T-helper 2 cell treated with Interferon-gamma antibody and Interleukin-4, amounts not matched to agents 5 μg/mL and 100 μg/mL, for 36 hours (primary cell): Measurements from ENCODE around the gene KPNA6.
"Not testable (repeated sequence)": the region's sequence is repeated elsewhere in the genome, so short reads cannot be mapped to it uniquely, and the experiment has no call there.

Source experiments
- DNase-seq: peaks from one replicate; pipeline ENCODE4 v3.0.0; 2021; ENCODE audit warnings: low spot score
- H3K27ac Mint-ChIP-seq: one replicate; pipeline ENCODE4 v1.8.0; 2021; ENCODE audit warnings: mild to moderate bottlenecking, mixed read lengths
- H3K27me3 Mint-ChIP-seq: one replicate; pipeline ENCODE4 v1.8.0; 2021; ENCODE audit warnings: low read depth, mixed read lengths
- H3K36me3 Mint-ChIP-seq: one replicate; pipeline ENCODE4 v1.8.0; 2021; ENCODE audit warnings: low read depth, mixed read lengths
- H3K4me1 Mint-ChIP-seq: one replicate; pipeline ENCODE4 v1.8.0; 2021; ENCODE audit warnings: low read depth, mixed read lengths
- H3K4me3 Mint-ChIP-seq: one replicate; pipeline ENCODE4 v1.8.0; 2022; ENCODE audit warnings: mild to moderate bottlenecking, moderate library complexity, mixed read lengths
- H3K9me3 Mint-ChIP-seq: one replicate; pipeline ENCODE4 v1.8.0; 2021; ENCODE audit warnings: mixed read lengths

The KPNA6 gene

DNA sequence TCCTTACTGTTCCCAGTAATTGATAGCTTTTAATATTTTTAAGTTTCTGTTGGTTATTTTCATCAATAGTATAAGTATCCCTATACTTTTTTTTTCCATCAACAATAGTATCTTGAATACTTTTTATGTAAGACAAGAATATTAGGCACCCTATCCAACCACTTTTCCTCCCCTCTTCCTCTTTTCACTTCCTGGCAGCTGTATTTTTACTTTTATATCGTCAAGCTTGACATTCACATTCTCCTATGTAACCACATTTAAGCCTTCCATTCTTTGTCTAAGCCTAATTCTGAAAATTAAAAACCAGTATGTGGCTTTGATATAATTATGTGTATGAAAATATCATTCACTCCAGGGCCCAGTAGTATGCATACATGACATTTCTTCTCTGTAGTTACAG lies 25.8 kb upstream of the KPNA6 start:
- Mint-ChIP-seq H3K4me3 (no peak overlapping the region), H3K36me3 (peaks cover 43% of the 10 kb centered on the region), H3K27ac (no peak overlapping the region)

DNA sequence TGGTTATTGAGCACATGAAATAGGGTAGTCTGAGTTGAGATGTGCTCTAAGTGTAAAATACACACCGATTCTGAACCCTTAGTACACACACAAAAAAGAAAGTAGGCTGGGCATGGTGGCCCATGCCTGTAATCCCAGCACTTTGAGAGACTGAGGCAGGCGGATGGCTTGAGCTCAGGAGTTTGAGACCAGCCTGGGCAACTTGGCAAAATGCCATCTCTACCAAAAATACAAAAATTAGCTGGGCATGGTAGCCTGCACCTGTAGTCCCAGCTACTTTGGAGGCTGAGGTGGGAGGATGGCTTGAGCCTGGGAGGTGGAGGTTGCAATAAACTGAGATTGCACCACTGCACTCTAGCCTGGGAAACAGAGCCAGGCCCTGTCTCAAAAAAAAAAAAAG lies 21.5 kb upstream of the KPNA6 start:
- DNase-seq, H3K27ac Mint-ChIP-seq, H3K4me3 Mint-ChIP-seq, H3K9me3 Mint-ChIP-seq, H3K4me1 Mint-ChIP-seq, H3K27me3 Mint-ChIP-seq: not testable (repeated sequence)
- peaks cover 28% of the 10 kb centered on the region for H3K36me3 Mint-ChIP-seq

More for the DNA sequence above, 25.8 kb upstream of the KPNA6 start:
- Mint-ChIP-seq H3K27me3 (no peaks in the 10 kb centered on the region), H3K9me3 (no peaks in the 10 kb centered on the region), H3K4me1 (peaks cover 5% of the 10 kb centered on the region)
- DNase-seq: no peak

DNA sequence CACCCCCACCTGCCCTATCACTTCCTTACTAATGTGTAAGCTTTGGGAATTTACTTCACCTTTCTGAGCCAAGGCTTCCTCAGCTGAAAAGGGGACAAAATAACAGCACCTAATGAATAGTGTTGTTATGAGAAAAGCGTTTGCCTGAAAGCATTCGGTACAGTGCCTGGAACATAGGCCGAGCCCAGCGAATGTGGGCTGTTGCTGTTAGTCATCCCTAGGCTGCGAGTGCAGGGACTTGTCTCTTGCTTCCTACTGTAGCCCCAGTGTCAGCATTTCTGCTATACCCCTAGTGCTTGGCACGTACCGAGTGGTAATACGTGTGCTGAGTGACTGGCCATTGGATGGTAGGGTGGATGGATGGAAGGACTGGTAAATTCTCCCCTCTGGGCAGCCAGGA lies 16.7 kb upstream of the KPNA6 start:
- no peaks in the 10 kb centered on the region for H3K9me3 Mint-ChIP-seq

DNA sequence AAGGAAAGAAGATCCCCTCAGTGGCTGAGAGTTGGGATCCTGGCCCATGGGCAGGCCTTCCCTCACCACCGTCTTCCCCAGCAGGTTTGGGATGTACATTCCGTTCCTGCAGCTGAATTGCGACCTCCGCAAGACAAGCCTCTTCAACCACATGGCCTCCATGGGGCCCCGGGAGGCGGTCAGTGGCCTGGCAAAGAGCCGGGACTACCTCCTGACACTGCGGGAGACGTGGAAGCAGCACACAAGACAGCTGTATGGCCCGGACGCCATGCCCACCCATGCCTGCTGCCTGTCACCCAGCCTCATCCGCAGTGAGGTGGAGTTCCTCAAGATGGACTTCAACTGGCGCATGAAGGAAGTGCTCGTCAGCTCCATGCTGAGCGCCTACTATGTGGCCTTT lies 16.3 kb upstream of the KPNA6 start:
- H3K4me1 Mint-ChIP-seq: no peaks in the 10 kb centered on the region
- no peaks in the 10 kb centered on the region for H3K9me3 Mint-ChIP-seq
- no peak for DNase-seq
- no peaks in the 10 kb centered on the region for H3K27me3 Mint-ChIP-seq
- no peak overlapping the region for H3K27ac Mint-ChIP-seq
- H3K36me3 Mint-ChIP-seq: peaks cover 31% of the 10 kb centered on the region
- H3K4me3 Mint-ChIP-seq: no peak overlapping the region

More for the DNA sequence above, 16.7 kb upstream of the KPNA6 start:
- no peak for DNase-seq
- Mint-ChIP-seq H3K27ac (no peak overlapping the region), H3K27me3 (no peaks in the 10 kb centered on the region), H3K4me1 (no peaks in the 10 kb centered on the region), H3K4me3 (no peak overlapping the region), H3K36me3 (peaks cover 28% of the 10 kb centered on the region)

GRCh38 chr1:32094746-32095521 lies 12.9 kb upstream of the KPNA6 start:
- no peak for DNase-seq
- no peaks in the 10 kb centered on the region for H3K4me1 Mint-ChIP-seq
- H3K36me3 Mint-ChIP-seq: peaks cover 47% of the 10 kb centered on the region
- H3K27me3 Mint-ChIP-seq: no peaks in the 10 kb centered on the region
- no peaks in the 10 kb centered on the region for H3K9me3 Mint-ChIP-seq
- H3K4me3 Mint-ChIP-seq: no peak overlapping the region
- no peak overlapping the region for H3K27ac Mint-ChIP-seq

- Mint-ChIP-seq H3K36me3 (peaks cover 45% of the 10 kb centered on the region), H3K4me3 (no peak overlapping the region), H3K4me1 (peaks cover 4% of the 10 kb centered on the region), H3K27me3 (no peaks in the 10 kb centered on the region), H3K27ac (peak overlapping the region; percentile 17), H3K9me3 (no peaks in the 10 kb centered on the region)
- no peak for DNase-seq
Observed at GRCh38 chr1:32099426-32099825, 8.4 kb upstream of the KPNA6 start.

DNA sequence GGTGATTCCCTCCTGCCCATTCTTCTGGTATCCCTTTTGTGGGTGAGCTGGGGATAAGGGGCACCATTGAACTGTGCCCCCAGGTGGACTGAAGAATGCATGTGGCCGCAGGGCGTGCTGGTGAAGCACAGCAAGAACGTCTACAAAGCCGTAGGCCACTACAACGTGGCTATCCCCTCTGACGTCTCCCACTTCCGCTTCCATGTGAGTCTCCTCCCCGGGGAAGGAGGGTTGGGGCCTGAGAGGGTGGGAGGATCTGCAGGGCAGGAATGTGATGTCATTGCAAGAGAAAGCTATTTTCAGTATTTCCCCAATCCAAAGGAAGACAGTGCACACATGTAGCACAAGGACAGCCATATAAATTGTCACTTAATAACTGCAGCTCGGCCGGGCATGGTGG lies 7.5 kb upstream of the KPNA6 start:
- no peaks in the 10 kb centered on the region for H3K27me3 Mint-ChIP-seq
- H3K4me3 Mint-ChIP-seq: no peak overlapping the region
- no peak for DNase-seq
- H3K9me3 Mint-ChIP-seq: no peaks in the 10 kb centered on the region
- H3K27ac Mint-ChIP-seq: no peak overlapping the region
- peaks cover 4% of the 10 kb centered on the region for H3K4me1 Mint-ChIP-seq
- peaks cover 36% of the 10 kb centered on the region for H3K36me3 Mint-ChIP-seq

DNA sequence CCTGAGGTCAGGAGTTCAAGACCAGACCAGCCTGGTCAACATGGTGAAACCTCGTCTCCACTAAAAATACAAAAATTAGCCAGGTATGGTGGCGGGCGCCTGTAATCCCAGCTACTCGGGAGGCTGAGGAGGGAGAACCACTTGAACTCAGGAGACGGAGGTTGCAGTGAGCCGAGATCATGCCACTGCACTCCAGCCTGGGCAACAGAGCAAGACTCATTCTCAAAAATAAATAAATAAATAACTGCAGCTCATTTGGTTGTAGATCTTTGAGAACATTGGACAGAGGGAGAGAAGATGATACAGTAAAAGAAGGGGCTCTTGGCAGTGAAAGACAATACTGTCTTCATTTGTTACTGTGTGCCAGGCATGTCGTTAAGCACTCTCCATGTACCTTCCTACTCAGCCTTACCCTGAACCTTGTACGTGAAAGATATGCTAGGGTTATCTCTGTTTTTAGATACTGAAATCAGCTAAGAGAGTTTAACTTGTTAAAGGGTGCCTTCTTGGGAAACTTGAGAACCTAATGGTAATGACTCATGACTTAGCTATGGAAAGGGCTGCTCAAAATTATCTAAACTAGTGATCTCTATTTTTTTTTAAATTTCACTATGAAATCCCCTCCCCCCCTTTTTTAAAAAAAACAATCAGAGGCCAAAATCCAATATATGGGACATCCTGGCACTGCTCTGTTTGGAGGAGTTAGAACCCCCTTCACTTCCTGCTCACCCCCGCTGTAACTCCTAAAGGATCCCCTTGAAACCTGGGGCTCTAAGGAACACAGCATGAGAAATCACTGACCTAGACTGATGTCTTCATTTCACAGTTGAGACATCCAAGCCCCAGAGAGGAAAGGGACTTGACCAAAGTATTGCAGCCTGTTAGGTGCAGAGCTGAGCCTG lies 6.8 kb upstream of the KPNA6 start:
- Mint-ChIP-seq H3K9me3 (no peaks in the 10 kb centered on the region), H3K4me1 (peaks cover 4% of the 10 kb centered on the region), H3K27me3 (no peaks in the 10 kb centered on the region), H3K36me3 (peaks cover 30% of the 10 kb centered on the region), H3K27ac (no peak overlapping the region), H3K4me3 (no peak overlapping the region)
- DNase-seq: no peak

GRCh38 chr1:32104127-32104526 lies 3.7 kb upstream of the KPNA6 start:
- no peak overlapping the region for H3K4me3 Mint-ChIP-seq
- no peaks in the 10 kb centered on the region for H3K27me3 Mint-ChIP-seq
- H3K4me1 Mint-ChIP-seq: peaks cover 8% of the 10 kb centered on the region
- no peak for DNase-seq
- H3K27ac Mint-ChIP-seq: no peak overlapping the region
- peaks cover 14% of the 10 kb centered on the region for H3K36me3 Mint-ChIP-seq
- no peaks in the 10 kb centered on the region for H3K9me3 Mint-ChIP-seq

- Mint-ChIP-seq H3K27ac (no peak overlapping the region), H3K4me3 (no peak overlapping the region)
Observed at GRCh38 chr1:32105338-32105737, 2.5 kb upstream of the KPNA6 start.

DNA sequence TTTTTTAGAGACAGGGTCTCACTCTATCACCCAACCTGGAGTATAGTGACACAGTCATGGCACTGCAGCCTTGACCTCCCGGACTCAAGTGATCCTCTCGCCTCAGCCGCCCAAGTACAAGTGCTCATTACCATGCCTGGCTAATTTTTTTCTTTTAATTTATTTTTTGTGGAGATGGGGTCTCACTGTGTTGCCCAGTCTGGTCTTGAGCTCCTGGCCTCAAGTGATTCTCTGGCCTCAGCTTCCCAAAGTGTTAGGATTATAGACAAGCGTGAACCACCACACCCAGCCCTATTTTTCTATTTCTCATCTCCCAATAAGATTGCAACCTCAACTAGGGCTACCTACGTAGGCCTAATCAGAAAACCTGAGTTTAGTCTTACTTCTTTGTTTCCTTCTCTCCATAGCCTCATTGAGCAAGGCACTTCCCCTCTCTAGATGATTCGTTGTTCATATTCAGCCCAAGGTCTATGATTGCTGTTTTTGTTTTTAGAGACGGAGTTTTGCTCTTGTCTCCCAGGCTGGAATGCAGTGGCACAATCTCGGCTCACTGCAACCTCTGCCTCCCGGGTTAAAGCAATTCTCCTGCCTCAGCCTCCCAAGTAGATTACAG lies 1.1 kb upstream of the KPNA6 start:
- H3K4me1 Mint-ChIP-seq: peaks cover 24% of the 10 kb centered on the region
- H3K36me3 Mint-ChIP-seq: peaks cover 12% of the 10 kb centered on the region
- no peaks in the 10 kb centered on the region for H3K9me3 Mint-ChIP-seq
- H3K27ac Mint-ChIP-seq: peak overlapping the region; percentile 65
- no peaks in the 10 kb centered on the region for H3K27me3 Mint-ChIP-seq
- peak overlapping the region; percentile 64 for H3K4me3 Mint-ChIP-seq
- no peak for DNase-seq

More at GRCh38 chr1:32105338-32105737, 2.5 kb upstream of the KPNA6 start:
- Mint-ChIP-seq H3K27me3 (no peaks in the 10 kb centered on the region), H3K4me1 (peaks cover 14% of the 10 kb centered on the region), H3K36me3 (peaks cover 9% of the 10 kb centered on the region), H3K9me3 (no peaks in the 10 kb centered on the region)
- DNase-seq: no peak

DNA sequence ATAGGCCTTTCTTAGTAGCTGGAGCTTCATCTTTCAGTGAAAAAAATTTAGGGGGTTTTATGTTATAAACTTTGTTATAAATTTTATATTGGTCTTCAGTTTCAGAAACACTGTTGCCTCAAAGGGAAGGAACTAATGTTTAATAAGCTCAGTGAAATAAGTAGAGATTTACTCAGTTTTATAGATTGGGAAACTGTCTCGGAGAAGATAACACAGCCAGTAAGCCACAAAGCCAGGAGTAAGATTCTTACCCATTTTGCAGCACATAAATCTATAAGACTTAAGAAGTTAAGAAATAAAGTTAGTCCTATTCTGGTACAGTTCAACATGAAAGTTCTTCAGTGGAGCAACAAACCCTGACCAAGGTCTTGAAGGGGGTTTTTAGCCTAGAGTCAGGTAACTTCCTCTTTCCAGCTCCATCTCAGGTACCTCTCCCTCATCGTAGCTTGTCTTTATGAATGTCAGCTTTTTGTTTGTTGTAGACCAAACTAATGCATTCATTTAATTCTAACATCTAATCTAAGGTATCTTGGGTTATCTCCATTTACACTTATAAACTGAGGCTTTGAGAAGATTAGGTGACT lies 3.3 kb downstream of the KPNA6 start:
- Mint-ChIP-seq H3K9me3 (no peaks in the 10 kb centered on the region), H3K4me1 (peaks cover 44% of the 10 kb centered on the region), H3K36me3 (peaks cover 14% of the 10 kb centered on the region), H3K4me3 (peak overlapping the region; percentile 52), H3K27ac (no peak overlapping the region), H3K27me3 (no peaks in the 10 kb centered on the region)
- no peak for DNase-seq

DNA sequence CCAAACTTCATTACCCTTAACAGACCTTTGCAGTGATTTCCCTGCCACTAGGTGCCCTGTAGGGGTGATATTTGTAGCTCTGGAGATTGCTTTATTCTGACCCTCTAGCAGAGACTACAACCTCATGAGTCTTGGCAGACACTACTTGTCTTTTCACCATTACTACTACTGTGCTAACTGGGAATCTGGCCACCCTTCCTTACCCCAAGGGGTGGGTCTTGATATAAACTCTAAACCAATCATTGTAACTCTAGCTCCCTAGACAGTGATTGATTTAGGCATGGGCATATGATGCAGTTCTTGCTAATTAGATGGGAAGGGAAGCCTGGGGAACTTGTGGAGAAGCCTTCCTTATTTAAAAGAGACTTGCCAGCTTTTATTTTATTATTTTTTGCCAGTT lies 3.9 kb downstream of the KPNA6 start:
- no peaks in the 10 kb centered on the region for H3K27me3 Mint-ChIP-seq
- peak overlapping the region; percentile 45 for H3K27ac Mint-ChIP-seq
- H3K4me3 Mint-ChIP-seq: peak overlapping the region; percentile 52
- no peaks in the 10 kb centered on the region for H3K9me3 Mint-ChIP-seq
- peaks cover 49% of the 10 kb centered on the region for H3K4me1 Mint-ChIP-seq
- no peak for DNase-seq
- H3K36me3 Mint-ChIP-seq: peaks cover 17% of the 10 kb centered on the region
